GM12872 (cell line): ENCODE measurements around the gene CD4.

Source experiments
- CTCF ChIP-seq: IDR thresholded peaks from 3 replicates; pipeline ENCODE4 v1.5.1; 2011; ENCODE audit warnings: low read depth, mild to moderate bottlenecking, low read length, moderate library complexity; ENCODE audit not compliant: insufficient read depth

The CD4 gene

GRCh38 chr12:6767353-6768319, 21.7 kb upstream of the CD4 start:
- TF ChIP-seq CTCF = no peak

- no peak for TF ChIP-seq CTCF
Observed at GRCh38 chr12:6768437-6768914, 20.9 kb upstream of the CD4 start.

- TF ChIP-seq CTCF = no peak
Observed at GRCh38 chr12:6768990-6769389, 20.3 kb upstream of the CD4 start.

GRCh38 chr12:6769666-6770065, 19.7 kb upstream of the CD4 start:
- TF ChIP-seq CTCF = no peak

GRCh38 chr12:6770094-6770493, 19.2 kb upstream of the CD4 start:
- no peak for TF ChIP-seq CTCF

- TF ChIP-seq CTCF = no peak
Observed at GRCh38 chr12:6770600-6770999, 18.7 kb upstream of the CD4 start.

- TF ChIP-seq CTCF = no peak
Observed at GRCh38 chr12:6771091-6771495, 18.2 kb upstream of the CD4 start.
